Measurements from ENCODE around the gene ZNF70. TPM values are rescaled to one million over a fixed set of nuclear protein-coding genes. Genes with fewer than 3 reads are reported as not detected.

ZNF70 gene
- total RNA-seq, 4 donors from 2014 or later, result 2.7 to 7.5 (median 5.9) TPM

DNA sequence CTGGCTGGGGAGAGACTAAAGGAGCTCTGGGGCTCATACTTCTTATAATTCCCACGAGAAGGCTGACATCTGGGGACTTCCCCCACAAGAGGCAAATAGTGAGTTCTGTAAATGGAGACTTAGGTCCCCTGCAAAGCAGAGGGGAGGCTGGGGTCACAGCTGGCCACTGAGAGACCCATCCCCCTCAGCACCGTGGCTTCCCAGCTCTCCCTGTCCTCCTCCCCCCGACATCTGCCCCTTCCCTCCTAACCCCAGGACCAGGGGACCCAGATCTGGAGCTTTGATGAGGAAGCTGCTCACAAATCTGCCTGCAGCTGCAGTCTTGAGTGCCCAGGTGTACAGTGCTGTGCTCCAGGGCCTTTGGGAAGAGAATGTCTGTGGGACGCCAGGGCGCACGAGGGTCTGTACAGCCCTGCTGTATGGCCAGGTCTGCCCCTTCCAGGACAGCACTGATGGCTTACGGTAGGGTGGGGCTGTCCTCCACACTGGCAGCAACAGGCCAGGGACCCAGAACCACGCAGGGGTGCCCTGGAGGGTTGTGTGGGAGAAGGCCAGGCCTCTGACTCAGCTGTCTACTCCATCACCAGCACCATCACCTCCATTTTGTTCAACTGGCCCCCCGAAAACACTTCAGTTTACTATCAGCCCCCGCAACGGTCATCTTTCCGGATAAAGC is 59.0 kb downstream of the ZNF70 start:
- WGBS, 2 donors (ENCODE audit: low coverage in 1 of 2), result 92% methylated on average over 11 of the region's 12 CpGs; no CpG with 5 or more reads in 1 of the 2 donors

GRCh38 chr22:23690713-23691112 is 60.2 kb downstream of the ZNF70 start, which contains the start of gene RGL4:
RGL4 (plus strand) TSS chr22:23691013; CDS start chr22:23692031, 1,018 bp downstream.
- intact Hi-C loops (cut with DNase I; ENCODE audit: low total_unique reads), result no loop called here
- Histone ChIP-seq H3K27me3 (no peaks in the 10 kb centered on the region), H3K4me1 (no peaks in the 10 kb centered on the region), H3K36me3 (peaks cover 0 to 16% (median 5%) of the 10 kb centered on the region in 4 donors), H3K27ac (no peak within 1 kb of the TSS), H3K9me3 (no peaks in the 10 kb centered on the region), H3K4me3 (no peak within 1 kb of the TSS)
- in situ Hi-C loops (cut with MboI; ENCODE audit: low pct_ligation_motif_present in 1 of 4, low pct_unique_long_range_greater_than_20kb in 1 of 4, low sequenced_read_pairs in 3 of 4), result no loop called here
- TF ChIP-seq, protein P1, sequence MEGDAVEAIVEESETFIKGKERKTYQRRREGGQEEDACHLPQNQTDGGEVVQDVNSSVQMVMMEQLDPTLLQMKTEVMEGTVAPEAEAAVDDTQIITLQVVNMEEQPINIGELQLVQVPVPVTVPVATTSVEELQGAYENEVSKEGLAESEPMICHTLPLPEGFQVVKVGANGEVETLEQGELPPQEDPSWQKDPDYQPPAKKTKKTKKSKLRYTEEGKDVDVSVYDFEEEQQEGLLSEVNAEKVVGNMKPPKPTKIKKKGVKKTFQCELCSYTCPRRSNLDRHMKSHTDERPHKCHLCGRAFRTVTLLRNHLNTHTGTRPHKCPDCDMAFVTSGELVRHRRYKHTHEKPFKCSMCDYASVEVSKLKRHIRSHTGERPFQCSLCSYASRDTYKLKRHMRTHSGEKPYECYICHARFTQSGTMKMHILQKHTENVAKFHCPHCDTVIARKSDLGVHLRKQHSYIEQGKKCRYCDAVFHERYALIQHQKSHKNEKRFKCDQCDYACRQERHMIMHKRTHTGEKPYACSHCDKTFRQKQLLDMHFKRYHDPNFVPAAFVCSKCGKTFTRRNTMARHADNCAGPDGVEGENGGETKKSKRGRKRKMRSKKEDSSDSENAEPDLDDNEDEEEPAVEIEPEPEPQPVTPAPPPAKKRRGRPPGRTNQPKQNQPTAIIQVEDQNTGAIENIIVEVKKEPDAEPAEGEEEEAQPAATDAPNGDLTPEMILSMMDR (IDR thresholded peaks at IDR 0.05), result no peak
- no peak for TF ChIP-seq EP300 (IDR thresholded peaks at IDR 0.05; ENCODE audit: low read depth)
- no peak for TF ChIP-seq POLR2A (IDR thresholded peaks at IDR 0.05)
- TF ChIP-seq POLR2AphosphoS5 (IDR thresholded peaks at IDR 0.05), result no peak
- no peak for DNase-seq
- 93% methylated on average over 5 of the region's 5 CpGs; no CpG with 5 or more reads in 1 of the 2 donors for WGBS, 2 donors (ENCODE audit: low coverage in 1 of 2)

More for the DNA sequence above, 59.0 kb downstream of the ZNF70 start:
- in situ Hi-C loops (cut with MboI; ENCODE audit: low pct_ligation_motif_present in 1 of 4, low pct_unique_long_range_greater_than_20kb in 1 of 4, low sequenced_read_pairs in 3 of 4) (no loop called here), intact Hi-C loops (cut with DNase I; ENCODE audit: low total_unique reads) (no loop called here)
- Histone ChIP-seq H3K9me3 (no peaks in the 10 kb centered on the region), H3K27me3 (no peaks in the 10 kb centered on the region), H3K4me1 (no peaks in the 10 kb centered on the region), H3K27ac (no peak overlapping the region), H3K36me3 (peaks cover 0 to 16% (median 5%) of the 10 kb centered on the region in 4 donors), H3K4me3 (no peak overlapping the region)
- no peak for DNase-seq
- TF ChIP-seq POLR2A (IDR thresholded peaks at IDR 0.05) (no peak), POLR2AphosphoS5 (IDR thresholded peaks at IDR 0.05) (no peak), EP300 (IDR thresholded peaks at IDR 0.05; ENCODE audit: low read depth) (no peak)
- TF ChIP-seq, protein P1 (IDR thresholded peaks at IDR 0.05), result no peak

DNA sequence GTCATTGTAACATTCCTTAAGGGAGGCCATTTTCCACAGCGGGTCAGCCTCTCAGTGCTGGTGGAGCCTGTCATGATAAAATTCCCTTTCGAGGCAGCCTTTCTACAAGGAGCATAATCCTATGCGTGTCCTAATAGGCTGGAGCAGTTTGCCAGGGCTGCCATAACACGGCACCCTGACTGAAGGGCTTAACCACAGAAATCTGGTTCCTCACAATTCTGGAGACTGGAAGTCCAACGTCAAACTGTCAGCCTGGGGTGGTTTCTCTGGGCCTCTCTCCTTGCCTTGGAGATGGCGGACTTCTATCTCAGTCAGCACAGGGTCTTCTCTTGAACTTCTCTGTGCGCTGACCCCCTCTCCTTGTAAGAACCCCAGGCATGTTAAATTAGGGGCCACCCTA is 61.5 kb downstream of the ZNF70 start:
- Histone ChIP-seq H3K4me1 (no peaks in the 10 kb centered on the region), H3K27me3 (no peaks in the 10 kb centered on the region), H3K4me3 (no peak overlapping the region), H3K36me3 (peaks cover 0 to 10% (median 3%) of the 10 kb centered on the region in 4 donors), H3K9me3 (no peaks in the 10 kb centered on the region), H3K27ac (no peak overlapping the region)
- TF ChIP-seq POLR2AphosphoS5 (IDR thresholded peaks at IDR 0.05), result no peak
- TF ChIP-seq, protein P1 (IDR thresholded peaks at IDR 0.05), result no peak
- no peak for TF ChIP-seq POLR2A (IDR thresholded peaks at IDR 0.05)
- no peak for TF ChIP-seq EP300 (IDR thresholded peaks at IDR 0.05; ENCODE audit: low read depth)
- in situ Hi-C loops (cut with MboI; ENCODE audit: low pct_ligation_motif_present in 1 of 4, low pct_unique_long_range_greater_than_20kb in 1 of 4, low sequenced_read_pairs in 3 of 4), result no loop called here
- no peak for DNase-seq
- WGBS, 2 donors (ENCODE audit: low coverage in 1 of 2), result 96 to 97% methylated on average over 4 to 6 of the region's 7 CpGs
- intact Hi-C loops (cut with DNase I; ENCODE audit: low total_unique reads), result no loop called here

Other genes starting within 250 kb of the ZNF70 start
- not detected for gene IGLL1, start 170.8 kb downstream of the ZNF70 start, total RNA-seq
- gene DRICH1, start 118.8 kb downstream of the ZNF70 start, total RNA-seq, result 1 to 10 TPM in 1 of 4 donors, under 1 TPM in 2, not detected in 1; 0.48 to 7.8 (median 0.82) TPM
- gene RGL4, start 60.1 kb downstream of the ZNF70 start, total RNA-seq, result 1 to 10 TPM in 1 of 4 donors, under 1 TPM in 1, not detected in 2; 0.82 to 1.1 TPM
- gene VPREB3, start 3.3 kb upstream of the ZNF70 start, total RNA-seq, result 1 to 10 TPM in 2 of 4 donors, not detected in 2; 2.6 to 5.4 TPM
- not detected for gene C22orf15, start 11.9 kb upstream of the ZNF70 start, total RNA-seq
- 10 to 100 TPM; 15.3 to 80.1 (median 50.8) TPM for gene CHCHD10, start 16.9 kb upstream of the ZNF70 start, total RNA-seq
- 1 to 10 TPM; 1.2 to 2.2 (median 1.6) TPM for gene MMP11, start 21.7 kb upstream of the ZNF70 start, total RNA-seq
- 10 to 100 TPM; 33.7 to 61.3 (median 54.7) TPM for gene SMARCB1, start 35.9 kb upstream of the ZNF70 start, total RNA-seq
- gene DERL3, start 87.9 kb upstream of the ZNF70 start, total RNA-seq, result 10 to 100 TPM in 1 of 4 donors, 1 to 10 TPM in 3; 1.9 to 20.0 (median 3.1) TPM
- 10 to 100 TPM in 3 of 4 donors, 1 to 10 TPM in 1; 6.0 to 27.4 (median 13.2) TPM for gene SLC2A11, start 106.8 kb upstream of the ZNF70 start, total RNA-seq
- 100 to 1,000 TPM; 123 to 210 (median 139) TPM for gene MIF, start 143.3 kb upstream of the ZNF70 start, total RNA-seq
- gene GSTT2B, start 210.1 kb upstream of the ZNF70 start, total RNA-seq, result 1 to 10 TPM in 1 of 4 donors, not detected in 3; 2.4 TPM
- gene DDTL, start 215.8 kb upstream of the ZNF70 start, total RNA-seq, result 1 to 10 TPM in 2 of 4 donors, not detected in 2; 1.5 to 1.8 TPM
- 100 to 1,000 TPM; 157 to 267 (median 197) TPM for gene DDT, start 223.3 kb upstream of the ZNF70 start, total RNA-seq
- gene GSTT2, start 229.0 kb upstream of the ZNF70 start, total RNA-seq, result 1 to 10 TPM in 1 of 4 donors, under 1 TPM in 1, not detected in 2; 0.41 to 7.0 TPM